Nucleus accumbens (tissue), 56 donors: Measurements from ENCODE around the gene NR1D2.
"Not testable (repeated sequence)": the region's sequence is repeated elsewhere in the genome, so short reads cannot be mapped to it uniquely, and the experiment has no call there.

ENCODE experiments used
- DNase-seq, 56 donors: peaks; one replicate each; lab custom pipeline; 2025; lab: John Stamatoyannopoulos, UW

NR1D2 gene

GRCh38 chr3:23996095-23996524 lies 51.0 kb downstream of the NR1D2 start:
- DNase-seq: no peak

GRCh38 chr3:23999012-23999641 lies 54.0 kb downstream of the NR1D2 start:
- peak in 49 of 56 donors; percentile 5 to 91 (median 57) for DNase-seq

GRCh38 chr3:24002129-24002528 lies 57.0 kb downstream of the NR1D2 start:
- no peak for DNase-seq

GRCh38 chr3:24003466-24003865 lies 58.4 kb downstream of the NR1D2 start:
- no peak for DNase-seq

GRCh38 chr3:24004171-24004938 lies 59.3 kb downstream of the NR1D2 start:
- DNase-seq: no peak

GRCh38 chr3:24005669-24006068 lies 60.6 kb downstream of the NR1D2 start:
- DNase-seq: no peak

GRCh38 chr3:24010834-24011233 lies 65.7 kb downstream of the NR1D2 start:
- not testable (repeated sequence) for DNase-seq

- no peak for DNase-seq
Measured at GRCh38 chr3:24012589-24013269, 67.6 kb downstream of the NR1D2 start.

GRCh38 chr3:24017305-24017704 lies 72.2 kb downstream of the NR1D2 start:
- DNase-seq: no peak

GRCh38 chr3:24018784-24019570 lies 73.9 kb downstream of the NR1D2 start:
- DNase-seq: no peak

- no peak for DNase-seq
Measured at GRCh38 chr3:24019585-24019984, 74.5 kb downstream of the NR1D2 start.

- DNase-seq: no peak
Measured at GRCh38 chr3:24020036-24020691, 75.1 kb downstream of the NR1D2 start.

GRCh38 chr3:24023197-24023596 lies 78.1 kb downstream of the NR1D2 start:
- no peak for DNase-seq

- DNase-seq: no peak
Measured at GRCh38 chr3:24025805-24026204, 80.7 kb downstream of the NR1D2 start.

- DNase-seq: not testable (repeated sequence)
Measured at GRCh38 chr3:24026665-24027064, 81.6 kb downstream of the NR1D2 start.

GRCh38 chr3:24027946-24028345 lies 82.9 kb downstream of the NR1D2 start:
- no peak for DNase-seq
